ENCODE measurements around the gene OTOL1.

DNA sequence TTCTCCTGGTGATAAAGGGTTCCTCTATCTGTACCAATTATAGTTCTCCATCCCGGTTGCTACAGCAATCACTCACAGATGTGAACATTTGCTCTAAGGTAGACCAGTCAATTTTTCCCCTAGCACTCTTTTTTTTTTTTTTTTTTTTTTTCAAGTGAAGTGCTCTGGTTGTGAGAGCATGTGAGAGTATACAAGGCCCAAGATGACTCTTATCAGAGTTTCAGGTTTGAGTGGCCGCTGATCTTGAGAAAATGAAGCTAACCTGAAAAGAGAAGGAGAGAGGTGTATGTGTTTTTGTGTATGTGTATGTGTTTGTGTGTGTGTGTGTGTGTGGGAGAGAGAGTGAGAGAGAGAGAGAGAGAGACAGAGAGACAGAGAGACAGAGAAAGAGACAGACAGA, 44.4 kb upstream of the OTOL1 start:
- TF ChIP-seq MYC (IDR thresholded peaks at IDR 0.05; ENCODE audit: low read depth, low read length) = no peak
- TF ChIP-seq, protein P1, sequence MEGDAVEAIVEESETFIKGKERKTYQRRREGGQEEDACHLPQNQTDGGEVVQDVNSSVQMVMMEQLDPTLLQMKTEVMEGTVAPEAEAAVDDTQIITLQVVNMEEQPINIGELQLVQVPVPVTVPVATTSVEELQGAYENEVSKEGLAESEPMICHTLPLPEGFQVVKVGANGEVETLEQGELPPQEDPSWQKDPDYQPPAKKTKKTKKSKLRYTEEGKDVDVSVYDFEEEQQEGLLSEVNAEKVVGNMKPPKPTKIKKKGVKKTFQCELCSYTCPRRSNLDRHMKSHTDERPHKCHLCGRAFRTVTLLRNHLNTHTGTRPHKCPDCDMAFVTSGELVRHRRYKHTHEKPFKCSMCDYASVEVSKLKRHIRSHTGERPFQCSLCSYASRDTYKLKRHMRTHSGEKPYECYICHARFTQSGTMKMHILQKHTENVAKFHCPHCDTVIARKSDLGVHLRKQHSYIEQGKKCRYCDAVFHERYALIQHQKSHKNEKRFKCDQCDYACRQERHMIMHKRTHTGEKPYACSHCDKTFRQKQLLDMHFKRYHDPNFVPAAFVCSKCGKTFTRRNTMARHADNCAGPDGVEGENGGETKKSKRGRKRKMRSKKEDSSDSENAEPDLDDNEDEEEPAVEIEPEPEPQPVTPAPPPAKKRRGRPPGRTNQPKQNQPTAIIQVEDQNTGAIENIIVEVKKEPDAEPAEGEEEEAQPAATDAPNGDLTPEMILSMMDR (IDR thresholded peaks at IDR 0.05; ENCODE audit: extremely low read depth in 1 of 2, insufficient read depth in 1 of 2, low read depth in 1 of 2, low read length in 2 of 2) = no peak
- no peak for TF ChIP-seq POLR2A (IDR thresholded peaks at IDR 0.05; ENCODE audit: low read depth, low read length)
- TF ChIP-seq POLR2AphosphoS5 (IDR thresholded peaks at IDR 0.05; ENCODE audit: insufficient read depth, low read depth, low read length) = no peak

All from endothelial cell of umbilical vein (primary cell).